Left lung (tissue), 10 donors: ENCODE results near the gene BMI1. TPM values are rescaled to one million over a fixed set of nuclear protein-coding genes. Genes with fewer than 3 reads are reported as not detected.

ENCODE experiments used
- ATAC-seq: fragments of 200-7000 bp; cut with Tn5 transposase; one replicate; pipeline ENCODE4 v1.9.1; 2020; ENCODE audit warnings: moderate library complexity
- DNase-seq, 4 donors: peaks; one replicate each; pipeline ENCODE4 v3.0.0-alpha.2; 2013 to 2020
- H3K27ac ChIP-seq, 2 donors: fragments of 200-600 bp; sonication (generic) in 1 of 2; one replicate each; pipeline versions ENCODE4 v1.5.0 to v1.8.0; 2020 to 2021
- H3K27me3 ChIP-seq, 2 donors: fragments of 200-600 bp; sonication (generic) in 1 of 2; one replicate each; pipeline versions ENCODE4 v1.5.0 to v1.8.0; 2020 to 2021
- H3K36me3 ChIP-seq, 2 donors: fragments of 200-600 bp; sonication (generic) in 1 of 2; one replicate each; pipeline versions ENCODE4 v1.5.0 to v1.8.0; 2020 to 2021
- H3K4me1 ChIP-seq, 2 donors: fragments of 200-600 bp; one replicate each; pipeline ENCODE4 v1.8.0; 2021
- H3K4me3 ChIP-seq, 2 donors: fragments of 200-600 bp; sonication (generic) in 1 of 2; one replicate each; pipeline versions ENCODE4 v1.5.0 to v1.8.0; 2020 to 2021; ENCODE audit warnings: mild to moderate bottlenecking in 1 of 2
- H3K9me3 ChIP-seq, 2 donors: fragments of 200-600 bp; sonication (generic) in 1 of 2; one replicate each; pipeline versions ENCODE4 v1.5.0 to v1.8.0; 2020 to 2021
- intact Hi-C, 2 donors: fragments of 100-400 bp; cut with DNase I; formaldehyde crosslinking; loops; one replicate each; pipeline versions ENCODE4 v1.11.2 to v1.14.2; 2022
- polyA plus RNA-seq, 6 donors: library from polyadenylated mRNA; unstranded; fragments of 120-200 nt; gene quantifications; one replicate each; pipeline ENCODE4 v1.2.1, GENCODE V29; 2013; ENCODE audit not compliant: insufficient read length in 6 of 6
- total RNA-seq, 2 donors: library from RNA; stranded (reverse); fragmentation: NEBNext Ultra II Directional; extraction: Animal tissue kit (Norgen Biotek cat#: 25700); gene quantifications; one replicate each; pipeline ENCODE4 v1.2.1, GENCODE V29; 2021
- TF ChIP-seq, protein P1 (sequence below), 2 donors: fragments of 200-600 bp; sonication (generic) in 1 of 2; IDR thresholded peaks; one replicate each; pipeline versions ENCODE4 v1.5.0 to v1.8.0; 2021; ENCODE audit warnings: antibody characterized with exemption in 2 of 2
- donor health status: DM: no; HTN: yes; CAD: no.
- donor health status: DM: no; HTN: no; CAD: no.

Gene BMI1
- total and polyA plus RNA-seq, 8 donors: 42.3 to 112 (median 94.1) TPM

DNA sequence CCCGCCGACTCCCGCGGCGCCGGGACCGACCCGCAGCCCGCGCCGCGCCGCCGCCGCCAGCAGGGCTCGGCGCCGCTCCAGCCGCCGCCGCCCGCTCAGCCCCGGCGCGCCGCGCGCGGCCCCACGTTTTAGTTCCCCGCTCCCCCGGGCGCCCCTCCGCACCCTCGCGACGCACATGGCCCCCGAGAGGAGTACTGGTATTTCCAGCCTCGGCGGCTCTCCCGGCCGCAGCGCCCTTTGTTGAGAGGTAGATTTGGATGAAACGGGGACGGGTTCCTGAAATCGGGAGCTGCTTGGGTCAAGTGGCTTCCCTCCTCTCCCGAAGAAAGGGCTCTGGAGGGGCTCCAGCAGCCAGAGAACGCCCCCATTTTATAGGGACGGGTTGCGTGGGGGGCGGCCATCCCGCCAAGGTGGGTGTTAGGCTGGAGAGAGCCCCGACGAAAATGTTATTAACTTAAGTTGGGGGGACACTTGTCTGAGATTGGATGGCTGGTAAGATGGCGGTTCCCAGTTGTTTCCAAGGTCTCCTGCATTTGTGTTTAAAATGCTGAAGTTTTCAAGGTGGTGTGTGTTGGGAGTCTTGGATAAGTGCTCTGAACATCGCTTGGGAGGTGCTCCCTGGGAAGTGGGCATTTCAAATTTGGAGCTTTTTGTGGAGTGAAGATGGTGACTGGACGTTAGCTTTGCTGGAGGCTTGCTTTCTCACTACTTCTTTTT lies 1.2 kb downstream of the BMI1 start:
- H3K27ac ChIP-seq: no peak overlapping the region
- DNase-seq: peak in 2 of 4 donors; percentile 33 to 84
- intact Hi-C loops: loop anchor here in 1 of 2 donors (10.0 kb wide), 1 partner anchor 67 kb away; no protein-coding TSS in a partner anchor

DNA sequence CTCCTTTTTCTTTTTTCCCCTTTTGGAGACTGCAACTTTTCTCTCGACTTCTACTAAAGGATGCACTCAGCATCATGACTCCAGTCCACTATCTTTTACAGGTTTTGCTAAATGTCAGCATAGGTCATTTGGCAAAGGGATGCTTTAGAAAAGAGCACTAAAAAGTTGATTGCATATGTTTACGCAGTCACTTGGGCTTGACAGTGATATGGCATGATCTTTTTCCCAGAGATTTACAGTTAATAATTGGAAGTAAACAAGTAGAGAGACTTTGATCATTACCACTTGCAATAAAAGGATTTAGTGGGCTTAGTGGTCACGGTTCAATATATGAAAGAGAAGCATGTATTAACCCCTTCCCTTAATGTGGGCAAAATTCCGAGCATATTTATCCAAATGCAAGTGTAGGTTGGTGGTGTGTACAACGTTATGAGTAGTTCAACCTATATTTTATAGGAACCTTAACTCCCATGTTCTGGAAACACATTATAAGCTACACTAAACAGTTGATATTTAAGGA lies 1.8 kb downstream of the BMI1 start:
- Histone ChIP-seq H3K9me3 (no peaks in the 10 kb centered on the region), H3K27ac (no peak overlapping the region), H3K4me1 (peaks cover 16 to 55% of the 10 kb centered on the region in 2 donors), H3K36me3 (peaks cover 0 to under 1% of the 10 kb centered on the region in 2 donors), H3K27me3 (peaks cover 12 to 37% of the 10 kb centered on the region in 2 donors), H3K4me3 (peak overlapping the region; percentile 44 to 58)
- DNase-seq (no peak), ATAC-seq (no peak)
- TF ChIP-seq, protein P1, sequence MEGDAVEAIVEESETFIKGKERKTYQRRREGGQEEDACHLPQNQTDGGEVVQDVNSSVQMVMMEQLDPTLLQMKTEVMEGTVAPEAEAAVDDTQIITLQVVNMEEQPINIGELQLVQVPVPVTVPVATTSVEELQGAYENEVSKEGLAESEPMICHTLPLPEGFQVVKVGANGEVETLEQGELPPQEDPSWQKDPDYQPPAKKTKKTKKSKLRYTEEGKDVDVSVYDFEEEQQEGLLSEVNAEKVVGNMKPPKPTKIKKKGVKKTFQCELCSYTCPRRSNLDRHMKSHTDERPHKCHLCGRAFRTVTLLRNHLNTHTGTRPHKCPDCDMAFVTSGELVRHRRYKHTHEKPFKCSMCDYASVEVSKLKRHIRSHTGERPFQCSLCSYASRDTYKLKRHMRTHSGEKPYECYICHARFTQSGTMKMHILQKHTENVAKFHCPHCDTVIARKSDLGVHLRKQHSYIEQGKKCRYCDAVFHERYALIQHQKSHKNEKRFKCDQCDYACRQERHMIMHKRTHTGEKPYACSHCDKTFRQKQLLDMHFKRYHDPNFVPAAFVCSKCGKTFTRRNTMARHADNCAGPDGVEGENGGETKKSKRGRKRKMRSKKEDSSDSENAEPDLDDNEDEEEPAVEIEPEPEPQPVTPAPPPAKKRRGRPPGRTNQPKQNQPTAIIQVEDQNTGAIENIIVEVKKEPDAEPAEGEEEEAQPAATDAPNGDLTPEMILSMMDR (IDR thresholded peaks at IDR 0.05): no peak
- intact Hi-C loops: loop anchor here in 1 of 2 donors (10.0 kb wide), 1 partner anchor 68 kb away; no protein-coding TSS in a partner anchor

More for the DNA sequence above, 1.2 kb downstream of the BMI1 start:
- peak overlapping the region; percentile 44 to 58 for H3K4me3 ChIP-seq
- H3K36me3 ChIP-seq: no peaks in the 10 kb centered on the region
- peaks cover 22 to 61% of the 10 kb centered on the region in 2 donors for H3K4me1 ChIP-seq
- ATAC-seq: no peak
- TF ChIP-seq, protein P1 (IDR thresholded peaks at IDR 0.05): no peak
- H3K27me3 ChIP-seq: peaks cover 12 to 37% of the 10 kb centered on the region in 2 donors
- no peaks in the 10 kb centered on the region for H3K9me3 ChIP-seq

DNA sequence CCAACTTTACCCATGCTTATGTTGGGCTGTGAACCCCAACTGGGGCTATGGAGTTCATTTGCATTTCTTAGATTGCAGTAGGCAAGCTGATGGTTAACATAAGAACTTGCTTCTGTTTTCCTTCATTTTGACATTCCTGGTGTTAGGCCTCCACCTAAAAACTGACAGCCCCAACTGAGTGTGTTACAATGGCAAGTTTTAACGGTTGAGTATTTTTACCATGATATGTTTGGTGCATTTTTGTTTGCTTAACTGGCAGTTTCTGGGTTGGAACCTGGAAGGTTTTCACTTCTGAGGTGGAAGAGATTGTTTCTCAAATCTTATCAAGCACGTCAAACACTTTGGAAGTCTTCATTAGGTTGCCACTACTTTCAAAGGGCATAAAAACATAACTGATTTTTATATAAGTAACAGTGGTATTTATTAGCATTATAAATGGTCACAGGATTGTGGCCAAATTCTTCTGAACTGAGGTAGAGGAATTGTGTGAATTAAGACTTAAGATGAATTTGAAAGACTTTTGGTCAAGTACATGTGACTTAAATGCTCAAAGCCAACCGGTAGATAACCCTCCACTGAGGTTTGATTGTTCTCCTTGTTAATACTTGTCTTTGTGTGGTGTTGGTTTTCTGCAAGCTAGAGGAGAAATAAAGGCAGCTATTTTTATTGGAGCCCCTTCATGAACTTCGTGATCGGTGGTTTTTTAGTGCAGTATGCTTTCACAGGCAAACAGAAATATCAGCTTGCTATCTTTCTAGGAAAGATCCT lies 2.8 kb downstream of the BMI1 start:
- Histone ChIP-seq H3K27ac (no peak overlapping the region), H3K27me3 (peaks cover 12 to 37% of the 10 kb centered on the region in 2 donors), H3K4me3 (no peak overlapping the region), H3K4me1 (peaks cover 13 to 49% of the 10 kb centered on the region in 2 donors), H3K9me3 (no peaks in the 10 kb centered on the region), H3K36me3 (peaks cover 0 to 10% of the 10 kb centered on the region in 2 donors)
- intact Hi-C loops: loop anchor here in 1 of 2 donors (10.0 kb wide), 1 partner anchor 69 kb away; no protein-coding TSS in a partner anchor
- TF ChIP-seq, protein P1 (IDR thresholded peaks at IDR 0.05): no peak
- no peak for DNase-seq
- ATAC-seq: no peak

DNA sequence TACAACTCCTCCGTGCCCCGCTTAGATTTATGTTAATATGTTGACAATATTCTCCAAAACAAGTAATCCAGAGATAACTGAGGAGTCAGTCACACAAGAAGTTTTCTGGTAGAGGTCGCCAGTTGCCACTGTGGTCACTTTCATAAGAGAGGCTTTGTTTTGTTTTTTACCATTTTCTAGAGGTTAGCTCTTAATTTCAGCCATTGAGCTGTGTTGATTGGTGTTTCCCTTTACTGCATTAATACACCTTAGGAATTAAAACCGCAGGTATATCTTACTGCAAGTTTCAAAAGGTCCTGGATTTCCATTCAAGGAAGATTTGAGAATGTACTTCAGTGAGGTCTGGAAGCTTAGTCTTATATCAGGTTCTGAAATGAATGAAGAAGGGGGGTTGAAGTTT lies 3.5 kb downstream of the BMI1 start:
- DNase-seq (no peak), ATAC-seq (no peak)
- Histone ChIP-seq H3K27ac (no peak overlapping the region), H3K4me1 (peaks cover 13 to 44% of the 10 kb centered on the region in 2 donors), H3K4me3 (peak overlapping the region in 1 of 2 donors; percentile 47), H3K9me3 (no peaks in the 10 kb centered on the region), H3K27me3 (peaks cover 12 to 37% of the 10 kb centered on the region in 2 donors), H3K36me3 (peaks cover 0 to 17% of the 10 kb centered on the region in 2 donors)
- intact Hi-C loops: loop anchor here in 1 of 2 donors (10.0 kb wide), 1 partner anchor 70 kb away; no protein-coding TSS in a partner anchor
- TF ChIP-seq, protein P1 (IDR thresholded peaks at IDR 0.05): no peak
